Loucy (cell line): ENCODE measurements around the gene CHRNA1.

ENCODE experiments used
- CTCF ChIP-seq: fragments of 200-600 bp; sonication (generic); conservative IDR thresholded peaks from 2 replicates; pipeline ENCODE4 v1.5.1; 2014; ENCODE audit warnings: mild to moderate bottlenecking, antibody characterized with exemption, low read length
- EZH2phosphoT487 ChIP-seq: fragments of 200-600 bp; IDR thresholded peaks from 2 replicates; pipeline ENCODE4 v1.6.1; 2018; ENCODE audit warnings: antibody characterized with exemption, mild to moderate bottlenecking, moderate library complexity, borderline replicate concordance

- no peak for TF ChIP-seq CTCF
- TF ChIP-seq EZH2phosphoT487: no peak
These were observed 17.0 kb upstream of the CHRNA1 start for GRCh38 chr2:174781298-174781697.
